Stromal cell of bone marrow (primary cell): ENCODE measurements around the gene OPN1SW.

Experiments
- DNase-seq: peaks from one replicate; pipeline ENCODE4 v3.0.0-alpha.2; 2012; ENCODE audit warnings: low read depth

OPN1SW gene

DNA sequence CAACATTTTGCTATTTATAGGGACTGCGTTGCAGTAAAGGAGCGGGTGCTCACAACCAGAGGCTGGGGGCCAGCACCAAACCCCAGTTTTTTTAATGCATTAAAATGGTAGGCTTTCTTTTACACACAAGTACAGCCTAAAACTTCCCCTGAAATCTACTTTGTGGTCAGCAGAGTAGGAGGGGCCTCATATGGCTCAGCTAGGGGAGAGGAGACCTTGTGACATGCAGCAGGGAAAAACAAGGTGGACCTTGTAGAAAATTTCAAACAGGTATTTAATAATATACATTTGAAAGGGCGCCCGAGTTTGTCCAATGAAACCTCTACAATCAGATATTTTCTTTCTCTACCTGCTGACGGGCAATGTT lies 17.6 kb upstream of the OPN1SW start:
- DNase-seq = no peak

DNA sequence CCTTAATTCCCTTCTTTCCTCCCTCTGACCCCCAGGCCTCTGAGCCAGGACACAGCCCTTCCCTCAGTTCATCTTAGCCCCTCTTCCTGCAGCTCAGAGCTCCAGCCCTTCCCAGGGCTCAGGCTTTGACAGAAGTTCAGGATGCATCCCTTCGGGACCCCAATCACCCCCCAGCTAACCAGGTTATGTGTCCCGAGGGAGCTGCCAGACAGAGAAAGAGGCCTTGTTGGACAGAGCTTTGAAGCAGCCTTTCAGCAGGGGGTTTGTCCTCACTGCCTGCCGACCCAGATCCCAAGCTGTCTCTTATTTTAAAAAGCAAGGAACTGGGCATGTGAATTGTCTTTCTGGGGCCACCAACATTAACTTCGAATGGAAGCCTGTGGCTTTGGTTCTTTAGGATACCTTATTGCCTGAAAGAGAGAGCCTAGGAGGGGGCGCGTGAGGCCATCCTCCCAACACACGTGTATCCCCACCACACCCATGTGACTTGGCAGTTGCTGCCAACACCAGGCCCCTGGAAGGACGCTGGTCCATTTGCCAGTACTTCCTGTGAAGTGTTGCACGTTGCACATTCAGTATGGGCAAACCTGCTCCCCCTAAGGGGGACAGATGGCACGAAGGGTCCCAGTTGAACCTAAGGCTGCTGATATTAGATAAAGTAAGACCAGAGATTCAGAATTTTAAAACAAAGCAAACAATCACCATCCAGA lies 17.0 kb upstream of the OPN1SW start:
- no peak for DNase-seq

DNA sequence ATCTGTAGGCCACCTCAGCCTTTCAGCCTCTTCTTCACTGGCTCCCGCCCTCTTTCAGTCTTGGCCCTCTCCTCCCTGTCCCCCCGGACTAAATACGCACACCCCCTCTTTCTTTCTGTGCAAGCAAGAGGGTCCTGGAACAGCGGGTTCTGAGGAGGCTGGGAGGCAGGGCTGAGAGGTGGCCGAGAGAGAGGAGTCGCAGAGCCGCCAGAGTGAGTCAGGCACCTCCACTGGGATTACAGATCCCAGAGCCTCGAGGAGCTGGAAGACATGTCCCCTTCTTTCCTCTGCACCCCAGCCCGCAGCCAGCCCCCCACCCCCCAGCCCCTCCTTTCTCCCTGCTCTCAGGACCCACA lies 16.4 kb upstream of the OPN1SW start:
- no peak for DNase-seq

DNA sequence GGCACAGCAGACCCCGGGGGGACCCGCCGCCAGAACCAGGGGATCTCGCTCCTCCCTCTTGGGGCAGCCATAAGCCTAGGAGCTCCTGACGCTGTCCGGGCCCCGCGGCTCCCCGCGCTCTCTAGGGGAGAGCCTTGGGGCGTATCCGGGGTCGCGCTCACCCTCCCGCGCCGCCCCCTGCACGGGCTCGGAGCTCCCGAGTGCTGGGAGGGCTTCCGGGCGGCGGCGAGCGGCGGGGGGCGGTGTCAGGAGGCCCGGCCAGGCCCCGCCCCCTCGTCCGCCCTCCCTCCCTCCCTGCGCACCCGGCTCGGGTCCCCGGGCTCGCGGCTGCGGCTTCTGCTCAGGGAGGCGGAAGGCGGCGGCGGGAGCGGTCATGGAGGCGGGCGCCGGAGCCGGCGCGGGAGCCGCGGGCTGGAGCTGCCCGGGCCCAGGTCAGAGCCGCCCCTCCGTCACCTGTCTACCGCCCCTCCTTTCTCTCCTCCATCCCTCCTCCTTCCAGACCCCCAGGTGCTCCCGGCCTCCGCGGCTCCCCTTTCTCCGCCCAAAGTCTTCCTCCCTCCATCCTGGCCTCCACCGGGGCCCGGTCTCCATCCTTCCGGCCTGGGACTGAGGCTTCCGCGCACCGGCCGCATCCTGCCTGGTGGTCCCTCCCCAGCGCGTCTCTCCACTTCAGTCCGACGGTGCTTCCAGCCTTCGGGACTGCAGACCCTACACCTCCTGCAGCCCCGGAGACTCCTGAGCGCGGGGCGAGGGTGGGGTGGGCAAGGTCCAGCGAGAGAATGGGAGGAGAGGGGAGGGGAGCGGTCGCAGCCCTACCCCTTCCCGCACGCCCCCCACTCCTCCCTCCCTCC lies 15.8 kb upstream of the OPN1SW start, which contains the start of gene CCDC136:
Gene CCDC136, plus strand, starts transcription at position 848 of the 851 bp plus-strand sequence. CDS start 444 bp downstream, outside the sequence.
- no peak for DNase-seq

DNA sequence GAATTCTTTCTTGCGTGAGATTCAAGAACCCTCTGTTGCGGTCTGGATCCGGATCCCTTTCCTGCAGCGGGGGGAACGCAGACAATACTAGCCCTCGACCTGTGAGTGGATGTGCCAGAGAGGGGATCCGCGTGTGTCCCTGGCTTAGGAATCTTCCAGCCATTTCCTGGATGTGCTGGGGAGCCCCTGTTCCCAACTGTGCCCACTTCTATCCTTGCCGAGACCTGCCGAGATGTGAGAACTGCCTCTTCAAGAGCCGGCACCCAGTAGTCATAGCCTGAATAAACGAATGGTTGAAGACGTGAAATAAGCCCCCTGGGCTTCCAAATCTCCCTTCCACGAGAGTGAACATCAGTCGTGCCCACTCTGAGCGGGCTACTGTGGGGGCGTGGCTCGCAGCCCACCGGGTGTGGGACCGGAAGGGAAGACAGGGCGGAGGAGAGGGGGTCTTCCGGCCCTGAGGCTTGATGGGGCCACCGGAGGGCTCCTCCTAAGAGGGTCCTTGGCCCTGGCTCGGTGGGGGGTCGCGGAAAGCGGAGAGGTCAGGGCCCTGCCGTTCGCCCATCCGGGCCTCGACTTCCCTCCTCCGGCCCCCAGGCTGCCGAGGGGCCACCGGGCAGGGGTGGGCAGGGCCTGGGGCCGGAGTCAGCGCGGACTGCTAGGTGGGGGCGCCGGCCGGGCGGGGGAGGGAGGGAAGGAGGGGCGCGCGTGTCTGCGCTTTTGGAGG lies 14.9 kb upstream of the OPN1SW start:
- DNase-seq = no peak

DNA sequence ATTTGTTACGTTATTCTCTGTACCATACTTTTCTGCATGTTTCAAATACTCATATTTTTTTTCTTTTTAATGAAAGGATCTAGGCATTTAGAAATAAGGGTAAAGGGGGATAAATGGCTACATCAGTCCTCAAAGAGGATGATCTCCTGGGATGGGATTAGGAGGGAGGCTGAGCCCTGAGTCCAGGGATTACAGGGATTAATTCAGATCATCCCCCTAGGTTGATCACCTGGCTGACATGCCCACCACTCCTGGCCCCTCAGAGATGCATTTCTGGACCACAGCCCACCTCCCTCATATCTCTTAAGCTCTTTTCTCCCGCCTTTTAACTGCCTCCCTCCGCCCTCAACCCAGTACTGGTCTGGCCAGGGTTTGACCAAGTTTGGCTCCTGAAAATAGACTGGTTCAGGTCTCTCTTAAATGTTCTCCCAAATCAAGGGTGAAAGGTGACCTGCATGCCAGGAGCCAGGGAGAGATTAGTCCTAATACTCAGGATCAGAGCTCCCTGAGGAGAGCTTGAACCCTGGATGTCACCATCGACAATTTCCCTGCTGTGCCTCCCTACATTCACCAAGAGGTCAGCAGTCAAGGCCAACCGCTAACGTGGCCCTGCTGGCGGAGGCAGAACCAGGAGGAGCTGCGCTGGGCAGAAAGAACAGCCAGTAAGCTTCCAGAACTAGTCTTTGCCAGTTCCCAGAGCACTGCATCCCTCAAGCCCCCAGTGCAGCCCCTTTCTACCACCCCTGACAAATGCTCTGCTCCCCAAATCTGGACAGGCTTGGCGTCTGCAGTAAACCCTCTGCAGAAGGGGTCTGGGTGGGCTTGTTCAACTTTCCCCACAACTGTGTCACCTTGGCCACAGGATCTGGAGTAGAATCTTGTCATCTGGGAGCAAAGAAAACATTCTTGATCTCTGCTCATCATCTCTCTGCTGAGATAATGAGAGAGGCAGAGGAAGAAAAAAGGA lies 13.1 kb upstream of the OPN1SW start:
- DNase-seq = no peak

DNA sequence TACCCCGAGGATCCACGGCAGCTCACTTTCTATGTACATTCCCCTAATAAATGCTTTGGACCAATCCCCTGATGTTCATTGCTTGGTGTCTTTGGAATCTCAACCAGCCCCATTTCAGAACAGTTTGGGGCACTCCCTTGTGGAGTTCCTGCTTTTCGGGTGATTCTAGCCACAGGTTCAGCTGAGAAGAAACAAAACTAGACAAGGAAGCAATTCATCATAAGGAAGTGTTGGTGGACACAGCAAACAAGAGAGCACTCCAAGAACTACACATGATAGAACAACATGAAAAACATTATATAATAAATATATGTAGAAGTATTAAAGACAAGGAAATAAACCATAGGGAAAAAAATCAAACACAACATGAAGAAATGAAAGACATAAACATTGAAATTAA lies 10.1 kb upstream of the OPN1SW start:
- no peak for DNase-seq

DNA sequence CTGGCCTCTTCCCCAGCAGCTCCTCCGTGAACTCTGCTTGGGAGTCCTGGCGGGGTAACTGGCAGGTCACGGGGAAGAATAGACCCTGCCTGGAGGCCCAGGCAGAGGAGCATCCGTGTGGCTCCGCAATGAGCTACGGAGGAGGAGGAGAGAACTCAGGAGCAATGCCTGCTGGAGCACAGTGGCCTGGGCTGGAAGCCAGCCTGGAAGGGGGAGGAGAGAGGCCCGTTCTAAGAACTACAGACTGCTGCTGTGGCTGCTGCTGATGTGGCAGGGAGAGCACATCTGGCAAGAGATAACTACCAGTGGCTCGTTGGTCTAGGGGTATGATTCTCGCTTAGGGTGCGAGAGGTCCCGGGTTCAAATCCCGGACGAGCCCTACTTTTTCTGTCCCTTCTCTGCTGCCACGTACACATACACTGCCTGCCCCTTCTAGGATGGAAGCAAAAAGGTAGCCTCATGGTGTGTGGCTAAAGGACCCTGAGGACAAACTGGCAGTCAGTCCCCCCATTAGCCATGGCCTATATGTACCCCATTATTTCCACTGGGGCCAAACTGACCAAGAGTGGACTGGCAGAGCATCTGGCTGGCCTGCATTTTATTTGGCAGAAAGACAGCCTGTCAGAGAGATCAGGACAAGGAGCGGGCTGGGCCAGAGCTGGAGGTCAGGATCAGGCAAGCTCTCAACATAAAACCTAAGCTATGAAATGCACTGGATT lies 7.7 kb upstream of the OPN1SW start:
- DNase-seq = peak; percentile 66

DNA sequence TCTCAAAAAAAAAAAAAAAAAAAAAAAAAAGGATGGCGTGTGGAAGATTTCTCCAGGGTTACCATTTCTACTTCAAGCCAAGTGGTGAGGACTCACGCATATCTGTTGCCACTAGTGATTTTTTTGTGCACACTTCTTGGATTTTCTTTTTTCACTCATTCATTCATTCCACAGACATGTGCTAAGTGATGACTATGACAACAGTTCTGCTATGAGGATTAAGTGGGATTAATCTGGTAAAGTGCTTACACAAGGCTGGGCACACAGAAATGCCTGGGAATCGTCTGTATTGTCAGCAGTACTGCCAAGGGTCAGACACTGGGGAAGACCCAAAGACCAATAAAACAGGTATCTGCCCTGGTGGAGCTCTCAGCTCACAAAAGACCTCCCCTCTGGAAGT lies 6.3 kb upstream of the OPN1SW start:
- DNase-seq = no peak

DNA sequence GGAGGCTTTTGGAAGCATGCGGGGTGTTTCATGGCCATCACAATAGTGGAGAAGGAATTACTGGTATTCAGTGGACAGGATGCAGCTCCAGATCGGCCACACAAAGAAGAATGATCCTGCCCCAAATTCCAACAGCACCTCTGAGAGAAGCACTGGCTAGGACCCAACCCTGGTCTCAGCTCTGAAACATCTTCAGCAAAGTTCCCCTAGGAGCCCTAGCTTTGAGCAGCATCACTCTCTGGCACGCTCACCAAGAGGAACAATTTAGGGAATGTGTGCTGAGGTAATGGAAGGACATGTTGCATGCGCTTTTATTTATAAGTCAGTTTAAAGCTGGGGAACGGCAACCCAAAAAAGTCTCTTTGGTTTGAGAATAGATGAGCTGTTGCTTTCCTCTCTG lies 5.5 kb upstream of the OPN1SW start:
- peak; percentile 25 for DNase-seq

DNA sequence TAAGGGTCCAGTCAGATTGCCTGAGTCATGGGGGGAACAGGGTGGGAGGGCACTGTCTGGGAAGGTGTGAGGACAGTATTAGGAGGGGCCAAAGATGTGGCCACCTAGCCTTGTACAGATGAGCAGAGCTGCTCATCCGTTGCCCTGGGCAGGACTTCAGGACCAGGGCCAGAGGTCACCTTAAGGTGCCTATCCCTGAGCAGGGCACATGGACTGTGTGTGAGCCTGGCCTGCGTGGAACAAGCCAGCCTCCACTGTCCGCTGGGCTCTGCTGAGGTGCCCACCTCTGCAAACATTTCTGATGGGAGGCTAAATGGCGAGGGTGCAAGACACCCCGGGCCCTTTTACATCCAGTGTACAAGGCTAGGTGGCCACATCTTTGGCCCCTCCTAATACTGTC lies 3.4 kb upstream of the OPN1SW start:
- DNase-seq = no peak

DNA sequence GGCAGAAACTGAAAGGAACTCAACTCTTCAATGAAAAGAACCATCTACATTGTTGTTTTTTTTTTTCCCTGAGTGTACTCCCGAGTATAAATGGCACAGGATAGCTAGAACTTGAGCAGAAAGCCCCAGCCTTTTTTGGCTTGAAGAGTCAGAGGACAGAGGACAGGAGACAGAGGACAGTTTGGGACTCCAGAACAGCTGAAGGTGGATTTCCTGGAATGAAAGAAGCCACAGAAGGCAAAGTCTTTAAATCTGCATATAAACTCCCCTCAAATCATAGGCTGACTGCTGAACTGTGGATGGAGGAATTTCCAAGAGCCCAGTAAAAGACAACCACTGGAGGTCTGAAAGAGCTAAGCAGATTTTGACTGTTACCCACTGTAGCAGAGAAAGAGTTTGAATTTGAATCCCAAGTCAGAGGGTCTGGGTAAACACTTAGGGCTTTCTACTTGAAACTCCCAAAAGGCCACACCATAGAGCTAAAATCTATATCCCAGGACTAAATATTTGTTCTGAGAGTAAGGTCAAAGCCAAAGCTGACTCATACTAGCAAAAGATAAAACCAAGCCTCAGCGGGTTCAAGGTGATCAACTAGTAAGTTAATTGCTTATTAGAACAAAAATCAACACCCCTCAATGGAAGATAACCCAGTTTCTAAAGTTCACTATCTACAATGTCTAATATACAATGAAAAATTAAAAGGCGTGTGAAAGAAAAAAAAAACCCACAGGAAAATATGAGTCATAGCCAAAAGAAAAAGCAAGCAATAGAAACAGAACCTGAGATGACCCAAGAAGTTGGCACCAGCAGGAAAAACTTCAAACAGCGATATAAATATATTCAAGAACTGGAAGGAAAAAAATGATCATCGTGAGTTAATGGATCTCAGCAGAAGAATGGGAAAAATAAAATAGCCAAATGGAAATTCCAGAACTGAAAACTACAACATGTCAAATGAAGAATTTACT lies 1.8 kb upstream of the OPN1SW start:
- DNase-seq = peak; percentile 24

DNA sequence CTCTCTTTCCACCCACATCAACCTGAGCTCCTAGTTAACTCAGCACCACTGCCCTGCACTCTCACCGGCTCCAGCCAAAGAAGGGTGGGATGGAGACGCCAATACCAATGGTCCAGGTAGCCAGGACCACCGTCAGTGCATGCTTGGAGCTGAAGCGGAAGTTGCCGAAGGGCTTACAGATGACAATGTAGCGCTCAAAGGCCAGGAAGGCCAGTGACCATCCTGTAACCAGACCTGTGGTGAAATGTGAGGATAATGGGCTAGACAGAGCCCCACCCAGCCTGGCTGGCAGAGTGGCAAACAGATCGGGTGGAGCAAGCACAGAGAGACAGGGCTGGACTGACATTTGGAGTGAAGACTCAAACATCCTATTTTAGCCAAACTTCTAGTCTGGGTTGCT lies 673 bp downstream of the OPN1SW start:
- no peak for DNase-seq

DNA sequence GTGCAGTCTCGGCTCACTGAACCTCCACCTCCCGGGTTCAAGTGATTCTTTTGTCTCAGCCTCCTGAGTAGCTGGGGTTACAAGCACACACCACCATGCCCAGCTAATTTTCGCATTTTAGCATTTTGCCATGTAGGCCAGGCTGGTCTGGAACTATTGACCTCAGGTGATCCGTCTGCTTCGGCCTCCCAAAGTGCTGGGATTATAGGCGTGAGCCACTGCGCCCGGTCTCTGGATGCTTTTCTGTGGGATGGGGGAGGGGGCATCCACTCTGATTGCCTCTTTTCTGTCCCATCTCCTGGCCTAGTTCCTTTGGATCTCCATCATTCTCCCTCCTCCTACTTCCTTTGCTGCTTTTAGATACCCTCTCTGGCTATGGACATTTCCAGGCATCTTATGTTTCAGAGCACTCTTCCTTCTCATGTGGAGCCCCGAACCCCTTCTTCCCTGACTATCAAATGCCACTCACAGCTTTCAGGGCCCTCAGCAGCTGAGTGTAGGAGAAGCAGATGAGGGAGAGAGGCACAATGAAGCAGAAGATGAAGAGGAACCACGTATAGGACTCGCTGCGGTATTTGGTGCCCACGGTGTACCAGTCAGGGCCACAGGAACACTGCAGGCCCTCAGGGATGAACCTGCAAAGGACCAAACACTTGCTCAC lies 1.4 kb downstream of the OPN1SW start:
- no peak for DNase-seq

DNA sequence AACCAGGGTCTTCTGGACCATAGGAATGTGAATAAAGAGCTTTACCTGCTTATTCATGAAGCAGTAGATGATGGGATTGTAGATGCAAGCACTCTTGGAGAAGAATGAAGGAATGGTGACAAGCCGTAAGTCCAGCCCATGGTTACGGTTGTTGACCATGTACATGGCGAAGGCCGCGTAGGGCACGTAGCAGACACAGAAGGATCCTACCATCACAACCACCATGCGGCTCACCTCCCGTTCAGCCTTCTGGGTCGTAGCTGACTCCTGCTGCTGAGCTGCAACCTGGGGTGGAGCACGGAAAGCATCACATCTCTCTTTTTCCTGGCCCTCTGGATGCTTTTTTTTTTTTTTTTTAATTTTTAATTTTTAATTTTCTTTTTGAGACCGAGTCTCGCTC lies 2.0 kb downstream of the OPN1SW start:
- no peak for DNase-seq

DNA sequence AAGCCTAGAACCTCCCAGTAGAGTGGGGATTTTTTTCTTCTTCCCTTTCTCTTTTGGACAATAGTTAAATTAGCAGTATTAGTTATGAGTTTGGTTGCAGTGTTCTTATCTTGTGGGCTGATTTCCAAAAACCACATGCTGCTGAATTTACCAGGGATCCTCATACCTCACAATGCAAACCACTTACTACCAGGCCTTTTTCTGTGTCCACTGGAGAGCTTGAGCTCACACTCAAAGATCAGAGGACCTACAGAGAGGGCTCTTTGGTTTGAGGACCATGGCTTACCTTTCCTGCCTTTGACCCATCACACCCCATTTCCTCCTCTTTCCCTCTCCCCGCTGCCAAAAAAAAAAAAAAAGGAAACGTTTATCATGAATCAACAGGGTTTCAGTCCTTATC lies 5.4 kb downstream of the OPN1SW start:
- no peak for DNase-seq

DNA sequence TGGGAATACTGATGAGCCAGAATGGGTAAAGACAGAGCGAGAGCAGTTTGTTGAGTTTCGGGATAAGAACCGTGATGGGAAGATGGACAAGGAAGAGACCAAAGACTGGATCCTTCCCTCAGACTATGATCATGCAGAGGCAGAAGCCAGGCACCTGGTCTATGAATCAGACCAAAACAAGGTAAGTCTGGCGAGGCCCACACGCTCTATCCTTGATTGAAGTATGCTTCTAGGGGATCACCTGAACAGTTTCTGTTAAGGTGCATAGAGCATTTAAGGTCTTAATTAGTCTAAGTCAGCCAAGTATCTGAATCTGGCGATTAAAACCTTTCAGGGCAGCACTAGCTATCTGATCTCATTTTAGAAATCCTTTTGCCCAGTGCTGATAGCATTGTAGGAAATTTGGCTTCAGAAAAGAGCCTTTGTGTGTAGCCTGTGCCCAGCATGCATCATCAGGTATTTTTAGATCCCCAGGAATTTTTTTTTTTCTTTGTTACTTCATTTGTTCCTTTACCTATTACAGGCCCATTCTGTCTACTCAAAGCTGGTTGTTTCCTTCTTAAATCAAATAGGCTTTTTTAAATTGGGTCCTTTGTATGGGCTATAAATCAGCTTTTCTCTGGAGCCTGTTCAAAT lies 8.0 kb downstream of the OPN1SW start:
- DNase-seq = no peak

DNA sequence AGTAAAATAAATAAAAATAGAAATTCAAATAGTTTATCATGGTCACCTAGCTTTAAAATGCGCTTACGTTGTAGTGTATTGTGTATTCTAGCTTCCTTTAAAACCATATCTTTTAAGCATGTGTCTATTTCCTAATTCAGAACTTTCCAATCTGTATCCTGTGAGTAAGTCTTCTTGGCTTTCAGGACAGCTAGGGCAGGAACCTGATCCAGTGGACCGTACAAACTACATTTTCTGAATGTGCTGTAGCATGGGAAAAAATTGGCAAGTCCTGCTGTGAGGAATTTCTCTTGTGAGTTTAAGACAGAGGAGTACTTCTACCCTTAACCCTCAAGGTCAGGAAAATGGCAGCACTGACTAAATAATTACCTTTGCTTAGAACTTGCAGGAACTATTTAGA lies 12.1 kb downstream of the OPN1SW start:
- no peak for DNase-seq

DNA sequence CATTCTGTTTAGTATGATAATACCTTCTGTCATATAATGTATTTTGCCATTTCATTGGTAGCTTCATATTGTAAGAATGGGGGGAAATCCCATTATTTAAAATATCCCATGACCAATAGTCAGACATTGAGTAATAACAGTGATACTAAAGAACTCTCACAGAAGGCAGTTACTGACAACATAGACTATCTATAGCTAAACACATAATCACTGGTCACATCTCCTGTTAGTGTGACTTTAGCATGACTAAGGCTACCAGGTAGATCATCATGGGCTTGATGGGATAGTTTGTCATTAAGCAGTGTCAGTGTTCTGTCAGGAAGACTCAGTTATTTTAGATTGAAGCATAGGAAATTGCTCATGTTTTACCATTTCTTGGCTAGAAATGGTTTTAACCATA lies 16.4 kb downstream of the OPN1SW start:
- DNase-seq = no peak
